HG03103 (cell line): ENCODE measurements around the gene SYK.
"Not testable (repeated sequence)": the region's sequence is repeated elsewhere in the genome, so short reads cannot be mapped to it uniquely, and the experiment has no call there.

Experiments used
- ATAC-seq: cut with Tn5 transposase; IDR thresholded peaks from one replicate; pipeline ENCODE4 v1.9.1; 2021; ENCODE audit warnings: low read depth; ENCODE audit not compliant: unreplicated experiment

SYK gene

GRCh38 chr9:90871327-90871935, 69.8 kb downstream of the SYK start:
- no peak for ATAC-seq

- no peak for ATAC-seq
Measured at GRCh38 chr9:90872835-90873294, 71.2 kb downstream of the SYK start.

GRCh38 chr9:90873422-90873821, 71.8 kb downstream of the SYK start:
- ATAC-seq = no peak

GRCh38 chr9:90874194-90874593, 72.6 kb downstream of the SYK start:
- no peak for ATAC-seq

- no peak for ATAC-seq
Measured at GRCh38 chr9:90878562-90878961, 76.9 kb downstream of the SYK start.

GRCh38 chr9:90880066-90880465, 78.4 kb downstream of the SYK start:
- no peak for ATAC-seq

GRCh38 chr9:90880669-90881068, 79.0 kb downstream of the SYK start:
- ATAC-seq = no peak

GRCh38 chr9:90881648-90882047, 80.0 kb downstream of the SYK start:
- ATAC-seq = peak; percentile 61

- ATAC-seq = no peak
Measured at GRCh38 chr9:90882991-90883600, 81.5 kb downstream of the SYK start.

GRCh38 chr9:90883661-90884060, 82.0 kb downstream of the SYK start:
- ATAC-seq = no peak

- no peak for ATAC-seq
Measured at GRCh38 chr9:90884178-90884577, 82.6 kb downstream of the SYK start.

- ATAC-seq = not testable (repeated sequence)
Measured at GRCh38 chr9:90886868-90887267, 85.2 kb downstream of the SYK start.

GRCh38 chr9:90888941-90889340, 87.3 kb downstream of the SYK start:
- no peak for ATAC-seq

- ATAC-seq = no peak
Measured at GRCh38 chr9:90890146-90890810, 88.7 kb downstream of the SYK start.

- no peak for ATAC-seq
Measured at GRCh38 chr9:90891308-90892040, 89.9 kb downstream of the SYK start.

GRCh38 chr9:90892918-90893317, 91.3 kb downstream of the SYK start:
- ATAC-seq = no peak

- ATAC-seq = no peak
Measured at GRCh38 chr9:90893706-90894105, 92.1 kb downstream of the SYK start.

GRCh38 chr9:90894986-90895687, 93.5 kb downstream of the SYK start:
- no peak for ATAC-seq

- ATAC-seq = no peak
Measured at GRCh38 chr9:90895786-90896185, 94.2 kb downstream of the SYK start.

- no peak for ATAC-seq
Measured at GRCh38 chr9:90896231-90896630, 94.6 kb downstream of the SYK start.

GRCh38 chr9:90898228-90898627, 96.6 kb downstream of the SYK start:
- no peak for ATAC-seq
